Measurements from ENCODE around the gene IL20RA.
"Not testable (repeated sequence)": the region's sequence is repeated elsewhere in the genome, so short reads cannot be mapped to it uniquely, and the experiment has no call there.

Gene IL20RA

DNA sequence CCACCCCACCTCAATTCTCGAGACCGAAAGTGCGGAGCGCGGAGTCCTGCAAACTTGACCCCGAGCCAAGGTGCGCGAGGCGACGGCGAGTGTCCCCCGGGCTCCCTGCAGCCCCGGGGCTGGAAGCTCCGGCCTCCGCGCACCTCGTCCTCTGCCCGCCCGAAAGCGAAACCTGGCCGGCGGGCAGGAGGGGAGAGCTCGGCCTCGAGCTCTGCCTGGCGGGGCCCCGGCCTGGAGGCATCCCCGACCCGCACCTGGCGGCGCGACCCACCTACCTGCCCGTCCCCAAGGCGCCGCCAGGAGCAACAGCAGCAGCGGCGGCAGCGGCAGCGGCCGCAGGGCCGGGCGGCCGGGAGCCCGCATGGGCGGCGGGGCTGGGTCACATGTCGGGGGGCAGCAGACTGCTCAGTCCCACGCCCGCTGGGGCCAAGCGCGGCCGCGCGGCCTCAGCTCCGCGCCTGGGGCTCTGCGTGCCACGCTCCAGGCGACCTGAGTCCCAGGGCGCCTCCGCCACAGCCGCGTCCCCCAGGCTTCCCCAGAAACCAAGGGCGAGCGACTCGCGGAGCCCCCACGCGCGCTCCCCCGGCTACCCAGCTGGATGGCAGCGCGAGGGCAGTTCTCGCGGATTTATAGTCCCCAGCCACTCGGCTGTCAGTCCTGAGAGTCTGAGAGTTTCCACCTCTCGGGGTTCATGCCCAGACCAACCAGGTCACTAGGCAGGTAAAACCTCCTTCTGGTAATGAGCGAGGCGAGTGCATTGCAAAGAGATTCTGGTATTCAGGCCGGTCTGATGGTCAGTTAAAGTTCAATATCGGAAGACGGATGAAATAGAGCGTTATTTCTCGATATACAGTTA, at the start of gene IL20RA:
Gene IL20RA (minus strand): TSS at position 600 of the 856 bp plus-strand sequence. CDS start 237 bp downstream, at position 363.
- DNase-seq (ENCODE audit: low spot score) = no peak

DNA sequence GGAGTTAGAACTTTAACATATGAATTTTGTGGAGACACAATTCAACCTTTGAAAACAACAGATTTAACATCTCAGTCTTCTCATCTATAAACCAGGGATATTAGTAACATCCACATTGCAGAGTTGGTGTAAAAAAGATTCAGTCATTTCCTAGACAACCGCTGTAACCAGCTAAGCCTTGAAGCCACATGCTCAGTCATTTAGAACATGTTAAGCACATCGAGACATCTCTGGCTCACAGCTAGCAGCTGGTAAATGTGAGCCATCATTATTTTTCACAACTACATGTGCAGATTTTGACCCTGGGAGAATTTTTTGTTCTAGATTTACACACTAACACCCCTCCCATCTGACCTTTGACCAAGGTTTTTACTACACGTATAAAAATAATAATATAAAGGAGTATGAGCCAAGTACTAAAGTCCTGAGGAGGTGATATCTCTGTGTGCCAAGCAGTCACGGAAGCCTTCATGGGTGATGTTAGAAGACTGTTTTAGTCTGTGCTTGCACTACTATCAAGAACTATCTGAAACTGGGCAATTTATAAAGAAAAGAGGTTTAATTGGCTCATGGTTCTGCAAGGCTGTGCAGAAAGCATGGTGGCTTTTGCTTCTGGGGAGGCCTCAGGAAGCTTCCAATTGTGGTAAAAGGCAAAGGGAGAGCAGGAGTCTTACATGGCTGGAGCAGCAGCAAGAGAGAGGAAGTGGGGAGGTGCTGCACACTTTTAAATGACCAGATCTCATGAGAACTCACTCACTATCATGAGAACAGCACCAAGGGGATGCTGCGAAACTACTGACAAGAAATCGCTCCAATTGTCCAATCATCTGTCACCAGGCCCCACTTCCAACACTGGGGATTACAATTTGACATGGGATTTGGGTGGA, 48.7 kb upstream of the IL20RA start:
- no peak for DNase-seq (ENCODE audit: low spot score)

DNA sequence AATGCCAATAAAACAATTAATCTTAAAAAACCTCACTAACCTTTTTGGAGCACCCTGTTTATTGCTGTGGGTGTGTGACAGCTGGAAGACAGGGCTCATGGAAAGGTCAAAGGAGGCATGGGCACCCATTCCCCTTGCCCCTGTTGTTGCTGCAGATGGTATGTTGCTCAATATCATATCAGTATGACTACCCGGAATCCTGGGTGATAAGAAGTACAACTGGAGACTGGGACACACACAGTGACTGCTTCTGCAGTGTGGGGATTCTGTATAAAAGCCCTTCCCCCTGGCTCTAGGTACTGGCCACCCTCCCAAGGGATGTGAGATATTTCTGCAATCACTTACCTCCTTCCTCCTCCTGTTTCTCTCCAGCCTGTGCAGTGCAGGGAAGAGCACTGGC, 47.3 kb upstream of the IL20RA start:
- no peak for DNase-seq (ENCODE audit: low spot score)

GRCh38 chr6:137089305-137089704, 44.5 kb upstream of the IL20RA start:
- no peak for DNase-seq (ENCODE audit: low spot score)

DNA sequence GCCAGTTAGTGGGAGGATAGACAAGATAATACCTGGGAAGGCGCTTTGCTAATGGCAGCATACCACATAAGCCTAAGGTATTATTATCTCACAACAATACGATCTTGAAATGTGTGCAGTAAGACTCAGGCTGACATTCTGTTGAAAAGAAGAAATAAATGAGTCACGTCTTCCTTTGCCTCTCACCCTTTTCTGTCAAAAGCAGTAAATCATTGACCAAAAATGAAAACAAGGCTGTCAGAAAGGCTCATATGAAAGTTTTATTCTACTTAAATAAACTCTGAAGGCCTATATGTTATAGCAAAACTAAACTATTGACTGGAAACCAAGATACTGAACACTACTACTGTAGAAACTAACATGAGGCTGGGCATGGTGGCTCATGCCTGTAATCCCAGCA, 43.1 kb upstream of the IL20RA start:
- no peak for DNase-seq (ENCODE audit: low spot score)

- no peak for DNase-seq (ENCODE audit: low spot score)
Measured at GRCh38 chr6:137086031-137086430, 41.3 kb upstream of the IL20RA start.

GRCh38 chr6:137084865-137085617, 40.3 kb upstream of the IL20RA start:
- DNase-seq (ENCODE audit: low spot score) = no peak

GRCh38 chr6:137084090-137084489, 39.3 kb upstream of the IL20RA start:
- no peak for DNase-seq (ENCODE audit: low spot score)

DNA sequence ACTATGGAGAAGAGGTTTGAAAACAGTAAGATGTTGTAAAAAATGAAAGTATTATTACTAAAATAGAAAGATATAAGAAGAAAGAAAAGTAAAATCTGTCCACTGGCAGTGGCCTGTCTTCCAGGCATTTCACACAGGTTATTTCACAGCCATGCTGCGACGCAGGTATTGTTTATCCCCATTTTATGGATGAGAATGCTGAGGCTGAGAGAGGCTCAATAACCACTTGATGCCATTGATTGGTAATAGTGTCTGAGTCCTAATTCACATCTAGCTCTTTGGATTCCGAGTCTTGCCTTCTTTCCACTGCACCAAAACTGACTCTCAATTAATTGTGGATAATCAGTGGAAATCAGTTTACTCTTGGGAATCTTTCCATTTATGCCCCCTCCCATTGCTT, 37.2 kb upstream of the IL20RA start:
- DNase-seq (ENCODE audit: low spot score) = no peak

DNA sequence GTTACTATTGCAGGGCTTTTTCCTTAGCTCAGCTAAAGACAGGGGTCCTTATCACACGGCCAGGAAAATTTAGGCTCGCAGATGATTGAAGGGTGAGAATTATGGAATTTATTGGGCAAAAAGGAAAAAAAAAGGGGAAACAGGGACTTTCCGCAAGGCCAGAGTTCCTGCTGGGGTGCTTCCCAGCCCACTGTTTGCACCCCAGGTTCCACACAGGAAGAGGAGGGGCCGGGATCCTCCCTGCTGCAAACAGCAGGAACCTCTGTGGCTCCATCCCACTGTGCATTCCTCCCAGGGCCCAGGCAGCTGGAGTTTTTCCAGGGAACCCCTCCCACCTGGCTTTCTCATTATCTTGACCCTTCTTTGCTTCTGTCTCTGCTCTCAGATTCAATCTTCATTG, 35.9 kb upstream of the IL20RA start:
- DNase-seq (ENCODE audit: low spot score) = no peak

DNA sequence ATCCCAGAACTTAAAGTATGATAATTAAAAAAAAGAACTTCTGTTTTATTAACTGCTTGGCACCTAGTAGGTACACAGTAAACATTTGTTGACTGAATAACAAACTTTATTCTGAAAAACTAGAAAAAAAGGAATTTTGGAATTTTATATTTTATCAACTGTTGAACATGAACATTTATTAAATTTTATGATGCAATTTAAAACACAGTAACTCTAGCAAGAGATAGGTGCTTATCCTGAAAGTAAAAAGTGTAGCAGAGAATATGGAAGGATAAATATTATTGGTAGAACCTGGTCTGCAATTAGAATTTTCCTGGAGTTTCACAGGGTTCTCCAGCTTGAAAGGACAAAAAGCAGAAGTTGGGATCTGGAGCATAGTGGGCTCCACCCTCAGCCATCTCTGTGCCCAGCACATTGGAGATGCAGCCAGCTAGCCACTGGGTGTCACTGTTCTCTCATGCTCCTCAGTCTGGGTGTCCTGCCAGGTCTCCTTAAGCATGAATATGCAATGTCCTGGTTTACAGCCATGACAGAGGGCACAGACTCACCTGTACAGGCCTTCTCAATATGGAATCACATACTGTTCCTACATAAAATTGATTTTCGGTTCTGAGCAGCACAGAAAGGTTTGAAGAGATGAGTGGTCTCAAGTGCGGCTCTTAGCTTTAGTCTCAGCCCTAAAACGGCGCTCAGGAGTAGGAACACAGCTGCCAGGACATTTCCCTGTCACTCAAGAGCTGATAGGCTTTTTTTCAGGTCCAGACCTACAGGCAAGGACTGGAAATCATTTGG, 31.7 kb upstream of the IL20RA start:
- peak; percentile 81 for DNase-seq (ENCODE audit: low spot score)

DNA sequence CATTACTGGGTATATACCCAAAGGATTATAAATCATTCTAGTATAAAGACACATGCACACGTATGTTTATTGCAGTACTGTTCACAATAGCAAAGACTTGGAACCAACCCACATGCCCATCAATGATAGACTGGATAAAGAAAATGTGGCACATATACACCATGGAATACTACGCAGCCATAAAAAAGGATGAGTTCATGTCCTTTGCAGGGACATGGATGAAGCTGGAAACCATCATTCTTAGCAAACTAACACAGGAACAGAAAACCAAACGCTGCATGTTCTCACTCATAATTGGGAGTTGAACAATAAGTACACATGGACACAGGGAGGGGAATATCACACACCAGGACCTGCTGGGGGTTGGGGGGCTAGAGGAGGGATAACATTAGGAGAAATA, 31.0 kb upstream of the IL20RA start:
- DNase-seq (ENCODE audit: low spot score) = not testable (repeated sequence)

DNA sequence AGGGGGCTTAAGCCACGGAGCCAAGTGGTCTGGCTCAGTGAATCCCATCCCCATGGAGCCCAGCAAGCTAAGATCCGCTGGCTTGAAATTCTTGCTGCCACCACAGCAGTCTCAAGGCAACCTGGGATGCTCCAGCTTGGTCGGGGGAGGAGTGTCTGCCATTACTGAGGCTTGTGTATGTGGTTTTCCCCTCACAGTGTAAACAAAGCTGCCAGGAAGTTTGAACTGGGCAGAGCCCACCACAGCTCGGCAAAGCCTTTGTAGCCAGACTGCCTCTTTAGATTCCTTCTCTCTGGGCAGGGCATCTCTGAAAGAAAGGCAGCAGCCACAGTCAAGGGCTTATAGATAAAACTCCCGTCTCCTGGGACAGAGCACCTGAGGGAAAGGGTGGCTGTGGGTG, 25.5 kb upstream of the IL20RA start:
- no peak for DNase-seq (ENCODE audit: low spot score)

- DNase-seq (ENCODE audit: low spot score) = no peak
Measured at GRCh38 chr6:137067399-137067798, 22.6 kb upstream of the IL20RA start.

DNA sequence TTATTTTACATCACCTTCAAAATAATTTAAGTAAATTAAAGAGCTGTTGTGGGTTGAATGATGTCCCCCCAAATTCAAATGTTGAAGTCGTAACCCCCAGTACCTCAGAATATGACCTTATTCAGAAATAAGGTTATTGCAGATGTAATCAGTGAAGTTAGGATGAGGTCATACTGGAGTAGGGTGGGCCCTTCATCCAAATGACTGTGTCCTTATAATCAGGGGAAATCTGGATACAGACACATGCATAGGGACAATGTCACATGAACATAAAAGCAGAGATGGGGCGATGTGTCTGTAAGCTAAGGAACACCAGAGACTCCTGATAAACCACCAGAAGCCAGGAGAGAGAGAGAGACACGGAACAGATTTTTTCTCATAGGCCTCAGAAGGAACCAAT, 13.3 kb upstream of the IL20RA start:
- no peak for DNase-seq (ENCODE audit: low spot score)

GRCh38 chr6:137056121-137056880, 11.5 kb upstream of the IL20RA start:
- no peak for DNase-seq (ENCODE audit: low spot score)

DNA sequence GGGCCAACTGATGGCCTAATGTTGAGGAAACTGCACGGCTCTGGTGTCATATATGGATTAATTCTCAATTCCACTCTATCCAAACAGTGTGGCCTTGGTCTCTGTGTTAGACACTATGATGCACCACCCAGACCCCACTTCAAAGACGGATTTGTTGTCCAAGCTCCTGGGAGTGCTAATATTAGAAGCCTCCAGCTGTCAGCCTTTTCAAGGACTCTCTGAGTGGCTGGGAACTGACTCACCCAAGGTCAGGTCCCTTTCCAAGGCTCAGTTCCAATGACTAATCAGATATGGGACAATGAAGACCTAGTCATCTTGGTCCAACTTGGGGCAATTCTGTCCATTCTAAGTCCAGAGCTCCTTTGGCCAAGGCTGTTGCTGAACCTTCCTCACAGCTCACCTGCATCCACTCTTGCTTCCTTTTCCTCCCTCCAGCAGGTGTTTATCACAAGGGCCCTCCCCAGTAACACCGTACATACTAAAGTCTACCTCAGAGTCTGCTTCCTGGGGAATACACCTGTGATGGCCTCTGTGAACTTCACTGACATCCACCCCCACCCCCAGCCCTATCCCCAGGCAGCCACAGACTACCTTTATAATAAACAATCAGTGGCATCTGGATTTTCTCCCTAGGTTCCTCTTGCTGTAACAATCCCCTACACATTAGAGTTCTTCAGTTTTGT, 7.2 kb upstream of the IL20RA start:
- no peak for DNase-seq (ENCODE audit: low spot score)

DNA sequence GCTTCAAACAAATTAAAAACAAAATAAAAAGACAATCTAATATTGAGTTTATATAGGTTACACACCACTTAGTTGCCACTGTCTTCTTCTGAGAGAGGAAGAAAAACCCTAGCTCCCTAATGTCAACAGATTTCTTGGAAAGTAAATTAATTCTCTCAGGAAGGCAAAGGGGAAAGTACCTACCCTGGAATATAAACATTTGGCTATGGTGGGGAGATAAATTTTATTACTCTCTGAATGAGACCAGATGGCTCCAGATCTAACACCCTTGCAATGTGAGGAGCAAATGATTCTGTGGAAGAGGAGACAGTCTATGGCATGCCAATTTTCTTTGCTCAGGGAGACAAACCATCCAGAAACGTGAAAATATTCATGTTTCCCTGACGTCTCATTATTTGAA, 4.3 kb upstream of the IL20RA start:
- no peak for DNase-seq (ENCODE audit: low spot score)

DNA sequence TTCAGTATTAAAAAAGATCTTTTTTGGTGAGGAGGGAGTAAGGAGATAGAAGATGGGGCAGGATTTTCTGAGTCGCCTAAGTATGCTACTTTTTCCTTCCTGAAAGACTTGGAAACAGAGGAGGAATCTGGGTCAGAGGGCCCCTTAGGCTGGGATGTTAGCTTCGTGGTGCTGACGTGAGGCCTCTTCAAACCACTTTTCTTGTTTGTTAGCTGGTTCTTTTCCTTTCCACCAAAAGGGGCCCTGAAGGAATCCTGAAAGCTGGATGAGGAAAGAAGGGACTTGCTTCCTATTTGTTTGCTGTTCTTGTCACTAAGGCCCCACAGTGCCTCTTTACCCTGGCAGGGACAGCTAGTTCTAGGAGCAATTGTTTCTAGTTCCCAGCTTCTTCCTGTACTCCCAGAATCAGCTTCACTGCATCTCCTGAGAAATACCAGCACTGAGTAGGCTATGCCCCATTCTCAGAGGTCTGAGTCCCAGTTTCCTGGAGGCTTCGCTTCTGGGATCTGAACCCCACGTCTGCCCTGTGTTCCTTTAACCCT, 2.2 kb upstream of the IL20RA start:
- DNase-seq (ENCODE audit: low spot score) = no peak

GRCh38 chr6:137045222-137045789, 541 bp upstream of the IL20RA start:
- no peak for DNase-seq (ENCODE audit: low spot score)

Data from NAMALWA (cell line).